HepG2 (cell line): ENCODE data around the gene KCTD13. TPM values are rescaled to one million over a fixed set of nuclear protein-coding genes. Genes with fewer than 3 reads are reported as not detected.
A peak's percentile ranks its signal among the peaks of the same experiment; 100 is the strongest.

ENCODE experiments used
- ATF3 ChIP-seq: sonication (generic); formaldehyde crosslinking; IDR thresholded peaks from 2 replicates; pipeline ENCODE4 v1.4.0; 2020; ENCODE audit warnings: missing genetic modification reagents
- ATRX ChIP-seq: sonication (generic); formaldehyde crosslinking; IDR thresholded peaks from 2 replicates; pipeline ENCODE4 v1.4.0; 2020; ENCODE audit warnings: missing genetic modification reagents, borderline replicate concordance
- CEBPZ ChIP-seq: IDR thresholded peaks from 2 replicates; pipeline ENCODE4 v1.6.1; 2012; ENCODE audit warnings: low read length, improper control_type of control experiment
- CHD2 ChIP-seq: IDR thresholded peaks from 2 replicates; pipeline ENCODE4 v1.6.1; 2011; ENCODE audit warnings: low read depth, low read length, improper control_type of control experiment
- FIP1L1 ChIP-seq: fragments of 200-400 bp; formaldehyde crosslinking; IDR thresholded peaks from 2 replicates; pipeline ENCODE4 v1.6.1; 2018; ENCODE audit warnings: low read depth, mild to moderate bottlenecking, low read length, moderate library complexity, borderline replicate concordance; ENCODE audit not compliant: insufficient read depth
- KAT2B ChIP-seq: fragments of 150-350 bp; IDR thresholded peaks from 2 replicates; pipeline ENCODE4 v1.6.1; 2014; ENCODE audit warnings: low read depth, low read length, borderline replicate concordance
- MEIS1 ChIP-seq: sonication (generic); formaldehyde crosslinking; IDR thresholded peaks from 2 replicates; pipeline ENCODE4 v1.9.0; 2021; ENCODE audit warnings: mild to moderate bottlenecking, missing genetic modification reagents, moderate library complexity, borderline replicate concordance
- MXI1 ChIP-seq: IDR thresholded peaks from 3 replicates; pipeline ENCODE4 v1.6.1; 2012; ENCODE audit warnings: low read depth, low read length, inconsistent platforms, borderline replicate concordance
- NR3C1 ChIP-seq: sonication (generic); formaldehyde crosslinking; IDR thresholded peaks from 2 replicates; pipeline ENCODE4 v1.4.0; 2020; ENCODE audit warnings: missing genetic modification reagents
- SMAD1 ChIP-seq: sonication (generic); formaldehyde crosslinking; IDR thresholded peaks from 2 replicates; pipeline ENCODE4 v1.4.0; 2020; ENCODE audit warnings: missing genetic modification reagents, low read depth, mild to moderate bottlenecking, borderline replicate concordance
- SNAI1 ChIP-seq: sonication (generic); formaldehyde crosslinking; IDR thresholded peaks from 2 replicates; pipeline ENCODE4 v1.5.0; 2020; ENCODE audit warnings: mild to moderate bottlenecking, missing genetic modification reagents, borderline replicate concordance
- TGIF2 ChIP-seq: IDR thresholded peaks from 2 replicates; pipeline ENCODE4 v1.6.1; 2016; ENCODE audit warnings: control low read depth, missing compliant biosample characterization
- XBP1 ChIP-seq: sonication (generic); formaldehyde crosslinking; IDR thresholded peaks from 2 replicates; pipeline ENCODE4 v1.5.0; 2020; ENCODE audit warnings: missing genetic modification reagents
- ZBTB8A ChIP-seq: sonication (generic); formaldehyde crosslinking; IDR thresholded peaks from 2 replicates; pipeline ENCODE4 v1.4.0; 2020; ENCODE audit warnings: mild to moderate bottlenecking, low read depth, missing genetic modification reagents, borderline replicate concordance
- ZNF230 ChIP-seq: sonication (generic); formaldehyde crosslinking; IDR thresholded peaks from 2 replicates; pipeline ENCODE4 v1.4.0; 2020; ENCODE audit warnings: mild to moderate bottlenecking, missing genetic modification reagents
- ZNF24 ChIP-seq: fragments of 450-650 bp; IDR thresholded peaks from 2 replicates; pipeline ENCODE4 v1.6.1; 2017; ENCODE audit warnings: antibody characterized with exemption, mild to moderate bottlenecking
- ZNF451 ChIP-seq: sonication (generic); formaldehyde crosslinking; IDR thresholded peaks from 2 replicates; pipeline ENCODE4 v1.5.0; 2020; ENCODE audit warnings: mild to moderate bottlenecking, missing genetic modification reagents
- ZNF589 ChIP-seq: sonication (generic); formaldehyde crosslinking; conservative IDR thresholded peaks from 2 replicates; pipeline ENCODE4 v1.8.0; 2022; ENCODE audit warnings: mild to moderate bottlenecking, moderate library complexity, missing genetic modification reagents
- ZNF746 ChIP-seq: sonication (generic); formaldehyde crosslinking; IDR thresholded peaks from 2 replicates; pipeline ENCODE4 v1.8.0; 2022; ENCODE audit warnings: mild to moderate bottlenecking, missing genetic modification reagents
- polyA plus RNA-seq, 8 experiments: library from polyadenylated mRNA; depleted of rRNA in 3 of 8; stranded (reverse) in 7 of 8; unstranded in 1 of 8; fragments of >200 nt; fragmentation: Illumina TruSeq in 4 of 8; extraction: Trizol in 4 of 8; gene quantifications; 2 replicates each; pipeline versions ENCODE4 v1.2.1 to v1.2.3, GENCODE V29; 2011 to 2016; ENCODE audit warnings: low read depth in 4 of 8, missing spikeins in 1 of 8, mixed read lengths in 1 of 8; ENCODE audit not compliant: insufficient read depth in 1 of 8
- total RNA-seq, 5 experiments: library from RNA; depleted of rRNA; stranded (reverse); fragments of >200 nt; fragmentation: Illumina TruSeq; extraction: Trizol; gene quantifications; 2 replicates each; pipeline ENCODE4 v1.2.3, GENCODE V29; 2016; ENCODE audit warnings: low read depth in 1 of 5
- TF ChIP-seq, protein P1 (sequence below): sonication (generic); formaldehyde crosslinking; IDR thresholded peaks from 2 replicates; pipeline ENCODE4 v1.4.0; 2020; ENCODE audit warnings: missing genetic modification reagents
- TF ChIP-seq, protein P2 (sequence below): sonication (generic); formaldehyde crosslinking; IDR thresholded peaks from 2 replicates; pipeline ENCODE4 v1.5.0; 2020; ENCODE audit warnings: mild to moderate bottlenecking, missing genetic modification reagents

The KCTD13 gene
- total and polyA plus RNA-seq, 2 of the 13 experiments (the other 11 are each of a cell fraction or from before 2014, with no cell fraction given): 6.3 to 14.7 TPM

DNA sequence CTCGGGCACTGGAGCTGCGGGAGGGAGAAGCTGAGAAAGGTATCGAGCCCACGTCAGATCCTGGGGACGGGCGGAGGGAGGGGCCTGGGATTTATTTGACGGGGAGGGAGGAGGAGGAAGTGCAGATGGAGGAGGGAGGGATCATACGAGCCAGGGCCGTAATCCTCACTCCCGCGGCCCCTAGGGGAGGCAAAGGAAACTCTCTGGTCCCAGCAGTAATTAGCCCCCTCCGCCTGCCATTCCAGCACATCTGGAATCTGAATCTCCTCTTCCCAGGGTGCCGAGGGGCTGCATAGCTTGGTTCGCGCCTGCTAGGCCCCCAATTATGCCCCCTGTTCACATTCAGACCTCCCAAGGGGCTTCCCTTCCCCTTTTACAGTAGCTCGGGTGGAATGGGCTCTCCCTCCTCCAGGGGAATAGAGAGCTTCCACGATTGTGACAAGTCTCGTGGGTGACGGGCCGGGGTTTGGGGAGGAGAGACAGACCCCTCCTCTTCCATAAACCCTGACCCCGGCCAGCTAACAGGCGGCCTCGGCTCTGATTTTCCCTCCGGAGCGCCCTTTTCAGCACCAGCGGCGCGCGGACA lies 26.4 kb downstream of the KCTD13 start, which contains the start of gene SEZ6L2 (continued):
- no peak for TF ChIP-seq CEBPZ
- TF ChIP-seq TGIF2 (CRISPR knock-in tag): no peak
- no peak for TF ChIP-seq ZNF24
- no peak for TF ChIP-seq NR3C1 (CRISPR knock-in tag)
- TF ChIP-seq FIP1L1: no peak
- 0 out of 2 replicates have a peak, but pooled peaks have one; percentile 92 for TF ChIP-seq XBP1 (CRISPR knock-in tag)
- TF ChIP-seq MXI1: no peak; the same call in 2 of the 3 replicates
- peak; percentile 36; the same call in 1 of the 2 replicates for TF ChIP-seq SNAI1 (CRISPR knock-in tag)
- no peak for TF ChIP-seq SMAD1 (CRISPR knock-in tag)
- TF ChIP-seq ZNF746: no peak; the same call in 1 of the 2 replicates
- no peak for TF ChIP-seq ZNF230
- no peak for TF ChIP-seq ZNF451 (CRISPR knock-in tag)
- no peak for TF ChIP-seq KAT2B
- TF ChIP-seq, protein P1, sequence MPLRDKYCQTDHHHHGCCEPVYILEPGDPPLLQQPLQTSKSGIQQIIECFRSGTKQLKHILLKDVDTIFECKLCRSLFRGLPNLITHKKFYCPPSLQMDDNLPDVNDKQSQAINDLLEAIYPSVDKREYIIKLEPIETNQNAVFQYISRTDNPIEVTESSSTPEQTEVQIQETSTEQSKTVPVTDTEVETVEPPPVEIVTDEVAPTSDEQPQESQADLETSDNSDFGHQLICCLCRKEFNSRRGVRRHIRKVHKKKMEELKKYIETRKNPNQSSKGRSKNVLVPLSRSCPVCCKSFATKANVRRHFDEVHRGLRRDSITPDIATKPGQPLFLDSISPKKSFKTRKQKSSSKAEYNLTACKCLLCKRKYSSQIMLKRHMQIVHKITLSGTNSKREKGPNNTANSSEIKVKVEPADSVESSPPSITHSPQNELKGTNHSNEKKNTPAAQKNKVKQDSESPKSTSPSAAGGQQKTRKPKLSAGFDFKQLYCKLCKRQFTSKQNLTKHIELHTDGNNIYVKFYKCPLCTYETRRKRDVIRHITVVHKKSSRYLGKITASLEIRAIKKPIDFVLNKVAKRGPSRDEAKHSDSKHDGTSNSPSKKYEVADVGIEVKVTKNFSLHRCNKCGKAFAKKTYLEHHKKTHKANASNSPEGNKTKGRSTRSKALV (CRISPR knock-in tag): no peak; the same call in 1 of the 2 replicates
- no peak for TF ChIP-seq ATRX (CRISPR knock-in tag)
- no peak for TF ChIP-seq MEIS1 (CRISPR knock-in tag)
- no peak; the same call in 1 of the 2 replicates for TF ChIP-seq ZNF589 (CRISPR knock-in tag)
- TF ChIP-seq ATF3 (CRISPR knock-in tag): peak; percentile 79; the same call in 1 of the 2 replicates
- no peak for TF ChIP-seq CHD2
- TF ChIP-seq, protein P2, sequence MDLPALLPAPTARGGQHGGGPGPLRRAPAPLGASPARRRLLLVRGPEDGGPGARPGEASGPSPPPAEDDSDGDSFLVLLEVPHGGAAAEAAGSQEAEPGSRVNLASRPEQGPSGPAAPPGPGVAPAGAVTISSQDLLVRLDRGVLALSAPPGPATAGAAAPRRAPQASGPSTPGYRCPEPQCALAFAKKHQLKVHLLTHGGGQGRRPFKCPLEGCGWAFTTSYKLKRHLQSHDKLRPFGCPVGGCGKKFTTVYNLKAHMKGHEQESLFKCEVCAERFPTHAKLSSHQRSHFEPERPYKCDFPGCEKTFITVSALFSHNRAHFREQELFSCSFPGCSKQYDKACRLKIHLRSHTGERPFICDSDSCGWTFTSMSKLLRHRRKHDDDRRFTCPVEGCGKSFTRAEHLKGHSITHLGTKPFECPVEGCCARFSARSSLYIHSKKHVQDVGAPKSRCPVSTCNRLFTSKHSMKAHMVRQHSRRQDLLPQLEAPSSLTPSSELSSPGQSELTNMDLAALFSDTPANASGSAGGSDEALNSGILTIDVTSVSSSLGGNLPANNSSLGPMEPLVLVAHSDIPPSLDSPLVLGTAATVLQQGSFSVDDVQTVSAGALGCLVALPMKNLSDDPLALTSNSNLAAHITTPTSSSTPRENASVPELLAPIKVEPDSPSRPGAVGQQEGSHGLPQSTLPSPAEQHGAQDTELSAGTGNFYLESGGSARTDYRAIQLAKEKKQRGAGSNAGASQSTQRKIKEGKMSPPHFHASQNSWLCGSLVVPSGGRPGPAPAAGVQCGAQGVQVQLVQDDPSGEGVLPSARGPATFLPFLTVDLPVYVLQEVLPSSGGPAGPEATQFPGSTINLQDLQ (CRISPR knock-in tag): no peak; the same call in 1 of the 2 replicates
- TF ChIP-seq ZBTB8A: no peak
